ENCODE results near the gene FAM13A. TPM values are rescaled to one million over a fixed set of nuclear protein-coding genes. Genes with fewer than 3 reads are reported as not detected.

FAM13A gene
- total and polyA plus RNA-seq, 2 of the 13 experiments (the other 11 are each of a cell fraction or from before 2014, with no cell fraction given): 1.2 to 36.2 TPM

GRCh38 chr4:88809101-88809500 lies 247.9 kb downstream of the FAM13A start:
- H3K36me3 ChIP-seq (replicated peaks in 1 of 2; ENCODE audit: control insufficient read depth in 1 of 2, insufficient read depth in 2 of 2, low read length in 2 of 2): peaks cover 3% of the 10 kb centered on the region in 2 experiments; a peak in 1 of 5 replicates
- peak overlapping the region; percentile 71 for H3K27ac ChIP-seq (ENCODE audit: extremely low read length, insufficient read depth, low read length)
- 88% methylated on average over 2 of the region's 2 CpGs for WGBS (ENCODE audit: low lambda C conversion rate)
- H3K9ac ChIP-seq (ENCODE audit: insufficient read depth, low read depth, low read length): no peak overlapping the region; the same call in 1 of the 2 replicates
- ChIA-PET CTCF (ENCODE audit: low intra/inter-chr PET ratio, low total read pairs) (no interaction called here), POLR2A (interaction anchor here (1.2 to 1.6 kb wide), 3 partner anchors 14 to 56 kb away, joined by 3 to 9 read pairs (median 4); no protein-coding TSS in a partner anchor)
- H3K9me3 ChIP-seq (ENCODE audit: low read length): no peaks in the 10 kb centered on the region
- H2AFZ ChIP-seq (ENCODE audit: low read length): no peak overlapping the region
- peaks cover 73% of the 10 kb centered on the region for H3K4me1 ChIP-seq (ENCODE audit: insufficient read depth, low read length)
- intact Hi-C loops (cut with micrococcal nuclease; ENCODE audit: unreplicated experiment): no loop called here
- peaks cover 80% of the 10 kb centered on the region for H3K79me2 ChIP-seq (ENCODE audit: insufficient read depth, low read length)
- no peak for DNase-seq (ENCODE audit: low spot score)
- peaks cover 18% of the 10 kb centered on the region; the same call in 1 of the 2 replicates for H4K20me1 ChIP-seq (ENCODE audit: insufficient read depth, low read length)
- FAIRE-seq: no peak
- no peak overlapping the region; a peak in 1 of 6 replicates for H3K4me3 ChIP-seq (replicated peaks in 1 of 3; ENCODE audit: insufficient read depth in 1 of 3, low read depth in 2 of 3, low read length in 3 of 3)
- ATAC-seq: no peak
- peak overlapping the region; percentile 58 for H3K4me2 ChIP-seq (ENCODE audit: low read depth, low read length)
- no TSS peak for BruUV-seq (replicated peaks)
- no peaks in the 10 kb centered on the region for H3K27me3 ChIP-seq (ENCODE audit: control insufficient read depth in 1 of 2, insufficient read depth in 2 of 2, low read length in 2 of 2)
- in situ Hi-C loops (cut with HindIII; ENCODE audit: extremely low pct_ligation_motif_present, low pct_unique_long_range_greater_than_20kb): loop anchor here (5.0 to 25.0 kb wide), 2 partner anchors 52 to 272 kb away; no protein-coding TSS in a partner anchor
- TF ChIP-seq NFIB (CRISPR knock-in tag; IDR thresholded peaks at IDR 0.05; ENCODE audit: borderline replicate concordance): no peak
- TF ChIP-seq ZNF318 (CRISPR knock-in tag; IDR thresholded peaks at IDR 0.05): no peak
- no peak for TF ChIP-seq TCF7L2 (IDR thresholded peaks at IDR 0.05; ENCODE audit: low read depth, low read length)
- no peak for TF ChIP-seq TFDP2 (CRISPR knock-in tag; IDR thresholded peaks at IDR 0.05)
- TF ChIP-seq THYN1 (CRISPR knock-in tag; IDR thresholded peaks at IDR 0.05; ENCODE audit: borderline replicate concordance, low read depth): no peak
- TF ChIP-seq ZFP82 (CRISPR knock-in tag; IDR thresholded peaks at IDR 0.05; ENCODE audit: borderline replicate concordance): no peak
- no peak for TF ChIP-seq TCF7 (IDR thresholded peaks at IDR 0.05; ENCODE audit: low read depth)
- TF ChIP-seq ERF (CRISPR knock-in tag; IDR thresholded peaks at IDR 0.05): no peak
- TF ChIP-seq BRCA1 (CRISPR knock-in tag; IDR thresholded peaks at IDR 0.05): no peak
- TF ChIP-seq AKNA (CRISPR knock-in tag; IDR thresholded peaks at IDR 0.05; ENCODE audit: borderline replicate concordance): no peak
